Fibroblast of peridontal ligament (primary cell): ENCODE measurements around the gene MAGI1.
A peak's percentile ranks its signal among the peaks of the same experiment; 100 is the strongest.

Source experiments
- DNase-seq: peaks from one replicate; pipeline ENCODE4 v3.0.0-alpha.2; 2010; ENCODE audit errors: extremely low read depth

Gene MAGI1

DNA sequence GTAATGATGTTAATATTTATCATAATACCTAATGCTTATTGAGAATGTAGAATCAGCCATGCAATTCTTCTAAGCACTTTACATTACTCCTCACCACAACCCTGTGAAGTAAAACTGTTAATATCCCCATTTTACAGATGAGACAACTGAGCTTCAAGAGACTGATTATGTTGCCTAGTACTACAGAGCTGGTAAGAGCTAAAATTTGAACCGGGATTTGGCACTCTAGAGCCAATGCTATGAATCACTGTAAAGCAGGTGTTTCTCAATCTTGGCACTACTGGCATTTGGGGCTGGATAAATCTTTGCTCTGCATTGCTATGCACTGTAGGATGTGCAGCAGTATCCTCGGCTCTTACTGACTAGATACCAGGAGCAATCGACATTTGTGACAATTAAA is 367.7 kb downstream of the MAGI1 start:
- peak; percentile 27 for DNase-seq

GRCh38 chr3:65669163-65669875 is 369.4 kb downstream of the MAGI1 start:
- DNase-seq: peak; percentile 65

GRCh38 chr3:65667963-65668362 is 370.8 kb downstream of the MAGI1 start:
- DNase-seq: no peak

DNA sequence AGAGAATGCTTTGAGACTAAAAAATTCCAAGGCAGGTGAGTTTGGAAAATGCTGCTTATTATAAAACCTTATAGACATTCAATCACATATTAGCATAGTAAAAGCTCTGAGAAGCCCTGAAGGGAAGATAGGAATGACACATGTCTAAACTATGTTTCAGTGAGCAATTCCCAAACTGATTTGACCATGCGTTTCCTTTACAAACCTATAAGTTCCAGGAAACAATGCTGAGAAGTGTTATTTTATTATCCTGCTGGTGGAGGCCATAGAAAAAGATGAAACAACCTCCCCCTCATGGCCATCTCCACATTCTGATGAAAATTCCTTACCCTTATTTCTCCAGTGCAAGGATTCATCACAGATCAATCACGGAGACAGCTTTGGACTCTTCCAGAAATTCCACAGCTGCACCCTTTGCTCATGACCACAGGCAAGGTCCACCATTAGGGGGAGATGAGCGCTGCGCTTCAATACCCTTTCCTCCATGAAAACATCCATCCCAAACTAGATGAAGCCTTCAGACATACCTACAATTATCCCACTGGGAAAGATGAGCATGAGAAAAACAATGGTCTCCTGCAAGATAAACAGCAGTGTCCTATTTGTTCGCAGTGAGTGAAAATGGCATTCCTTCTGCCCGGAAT is 372.1 kb downstream of the MAGI1 start:
- no peak for DNase-seq

- no peak for DNase-seq
Observed at GRCh38 chr3:65665915-65666314, 372.8 kb downstream of the MAGI1 start.

DNA sequence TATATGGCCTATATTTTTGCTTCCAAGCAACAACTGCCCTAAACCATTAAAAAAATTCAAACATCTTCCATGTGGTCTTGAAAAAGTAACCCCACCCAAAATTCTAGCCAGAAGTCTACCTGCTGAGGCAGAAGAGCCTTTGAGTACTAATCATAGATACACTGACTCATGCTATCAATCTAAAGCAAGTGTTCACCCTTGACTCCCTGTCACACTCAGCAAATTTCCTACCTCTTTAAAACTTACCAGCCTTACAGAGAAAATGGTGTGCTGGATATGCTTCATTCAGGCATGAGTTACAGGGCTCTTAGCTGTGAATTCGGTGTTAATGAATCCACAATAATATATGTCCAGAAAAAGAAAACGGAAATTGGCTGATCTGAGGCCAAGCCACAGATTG is 373.8 kb downstream of the MAGI1 start:
- no peak for DNase-seq

DNA sequence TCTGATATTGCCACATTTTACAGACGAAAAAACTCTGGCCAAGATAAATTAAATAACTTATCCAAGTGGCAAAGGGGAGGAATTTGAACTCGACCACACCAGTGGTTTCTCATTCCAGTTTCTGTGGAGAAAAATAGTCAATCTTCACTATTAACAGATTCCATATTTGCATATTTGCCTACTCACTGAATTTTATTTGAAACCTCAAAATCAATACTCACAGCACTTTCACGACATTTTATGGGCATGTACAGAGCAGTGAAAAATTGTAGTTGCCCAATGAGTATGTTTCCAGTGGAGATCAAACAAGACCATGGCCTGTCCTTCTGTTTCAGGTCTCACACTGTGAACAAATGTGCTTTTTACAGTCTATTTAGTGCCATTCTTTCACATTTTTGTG is 374.3 kb downstream of the MAGI1 start:
- no peak for DNase-seq

DNA sequence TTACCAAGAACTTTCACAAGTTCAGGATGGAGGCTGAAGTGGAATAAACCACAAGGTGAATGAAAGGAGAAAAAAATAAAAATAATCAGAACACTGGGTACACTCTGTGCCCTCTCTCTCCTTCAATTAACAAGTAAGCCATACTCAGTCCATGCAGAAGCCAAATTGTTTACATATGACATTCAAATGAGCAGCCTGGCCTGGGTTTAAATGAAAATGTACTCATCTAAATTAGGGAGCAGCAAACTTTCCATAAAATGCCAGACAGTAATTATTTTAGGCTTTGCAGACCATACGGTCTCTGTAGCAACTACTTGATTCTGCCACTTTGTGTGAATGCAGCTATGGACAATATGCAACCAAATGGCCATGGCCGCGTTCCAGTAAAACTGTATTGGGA is 376.6 kb downstream of the MAGI1 start:
- DNase-seq: no peak

DNA sequence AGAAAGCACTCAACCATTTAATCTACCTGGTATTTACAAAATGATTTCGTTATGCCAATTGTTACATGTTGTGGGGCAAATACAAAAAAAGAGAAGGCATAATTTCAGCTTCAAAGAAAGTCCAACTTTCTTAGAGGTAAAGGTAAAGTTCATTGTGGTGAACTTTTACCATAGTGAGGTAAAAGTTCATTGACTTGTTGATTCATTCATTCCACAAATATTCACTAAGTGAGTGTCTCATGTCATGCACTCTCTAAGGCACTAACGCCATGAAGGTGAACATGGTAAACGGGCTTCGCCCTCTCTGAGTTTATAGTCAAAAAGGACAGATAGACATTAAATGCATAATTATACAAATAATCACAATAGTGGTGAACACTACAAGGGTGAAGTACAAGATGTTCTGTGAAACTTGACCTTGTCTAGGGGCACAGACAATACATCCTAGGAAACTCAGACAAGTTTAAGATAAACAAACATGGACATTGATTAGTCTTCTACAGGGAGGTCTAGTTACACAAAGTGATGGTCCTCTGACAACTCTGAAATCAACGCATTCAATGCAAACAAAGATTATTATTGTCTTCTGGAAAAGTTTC is 378.6 kb downstream of the MAGI1 start:
- no peak for DNase-seq

DNA sequence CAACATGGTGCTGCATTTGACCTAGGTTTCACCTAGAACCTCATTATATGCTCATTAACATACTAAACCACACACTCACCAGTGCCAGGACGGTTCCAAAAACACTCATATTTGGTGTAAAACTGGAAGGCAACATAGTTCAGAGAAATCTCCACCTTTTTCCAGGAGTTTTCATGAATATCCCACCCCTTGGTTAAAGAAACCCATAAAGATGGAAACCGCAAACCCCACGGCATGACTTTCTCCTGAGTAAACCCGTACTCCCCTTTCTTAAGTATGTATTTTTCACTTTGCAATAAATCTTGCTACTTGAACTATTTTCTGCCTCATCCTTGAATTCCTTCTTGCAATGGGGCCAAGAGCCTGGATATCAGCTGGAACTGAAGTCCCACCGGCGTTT is 379.3 kb downstream of the MAGI1 start:
- DNase-seq: no peak

- DNase-seq: no peak
Observed at GRCh38 chr3:65658401-65658800, 380.3 kb downstream of the MAGI1 start.

- no peak for DNase-seq
Observed at GRCh38 chr3:65655061-65655460, 383.7 kb downstream of the MAGI1 start.

DNA sequence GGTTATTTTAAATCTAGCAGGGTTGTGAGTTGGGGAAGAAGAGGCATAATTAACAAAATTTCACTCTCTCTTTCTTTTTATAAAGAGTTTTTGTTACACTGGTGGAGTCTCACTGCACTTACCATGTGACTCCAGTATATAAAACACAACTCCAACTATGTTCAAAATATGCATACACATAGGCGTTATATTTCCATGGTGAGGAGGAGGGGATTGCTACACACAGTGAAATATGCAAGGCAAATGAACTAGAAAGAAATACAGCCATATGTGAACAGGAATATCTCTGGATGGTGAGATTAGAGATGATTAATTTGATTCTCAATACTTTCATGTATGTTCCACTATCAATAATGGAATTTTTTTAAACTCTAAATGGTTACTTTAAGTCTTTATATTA is 385.0 kb downstream of the MAGI1 start:
- no peak for DNase-seq

- DNase-seq: no peak
Observed at GRCh38 chr3:65650247-65650646, 388.5 kb downstream of the MAGI1 start.

- DNase-seq: no peak
Observed at GRCh38 chr3:65647369-65647768, 391.3 kb downstream of the MAGI1 start.

DNA sequence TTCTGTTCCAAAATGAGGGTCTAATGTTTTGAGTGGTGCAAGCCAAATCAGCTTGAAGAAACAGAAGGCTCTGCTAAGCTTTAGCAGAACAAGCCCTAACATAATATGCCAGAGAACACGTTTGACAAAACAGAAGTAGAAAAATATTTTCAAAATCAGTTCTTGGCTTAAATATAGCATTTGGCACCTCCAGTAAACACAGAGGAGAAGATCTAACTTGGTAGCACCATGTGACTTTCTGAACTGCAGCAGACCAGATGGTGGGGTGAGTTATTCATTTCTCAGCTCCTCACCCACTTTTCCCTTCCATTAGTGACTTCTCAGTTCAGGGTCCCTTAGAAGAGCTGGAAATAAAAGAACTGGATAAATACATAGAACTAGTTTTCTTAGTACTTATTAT is 395.8 kb downstream of the MAGI1 start:
- DNase-seq: no peak

GRCh38 chr3:65641777-65642176 is 396.9 kb downstream of the MAGI1 start:
- no peak for DNase-seq

GRCh38 chr3:65641045-65641444 is 397.7 kb downstream of the MAGI1 start:
- no peak for DNase-seq

DNA sequence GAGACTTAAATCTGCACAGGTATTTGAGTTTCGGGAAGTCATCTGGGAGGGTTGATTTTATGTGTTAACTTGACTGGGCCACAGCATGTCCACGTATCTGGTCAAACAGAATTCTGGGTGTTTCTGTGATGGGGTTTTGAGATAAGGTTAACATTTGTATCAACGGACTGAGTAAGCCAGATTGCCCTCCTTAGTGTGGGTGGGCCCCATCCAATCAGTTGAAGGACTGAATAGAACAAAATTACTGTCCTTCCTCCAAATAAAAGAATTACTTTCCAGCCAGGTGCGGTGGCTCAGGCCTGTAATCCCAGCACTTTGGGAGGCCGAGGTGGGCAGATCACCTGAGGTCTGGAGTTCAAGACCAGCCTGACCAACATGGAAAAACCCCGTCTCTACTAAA is 399.3 kb downstream of the MAGI1 start:
- DNase-seq: no peak

DNA sequence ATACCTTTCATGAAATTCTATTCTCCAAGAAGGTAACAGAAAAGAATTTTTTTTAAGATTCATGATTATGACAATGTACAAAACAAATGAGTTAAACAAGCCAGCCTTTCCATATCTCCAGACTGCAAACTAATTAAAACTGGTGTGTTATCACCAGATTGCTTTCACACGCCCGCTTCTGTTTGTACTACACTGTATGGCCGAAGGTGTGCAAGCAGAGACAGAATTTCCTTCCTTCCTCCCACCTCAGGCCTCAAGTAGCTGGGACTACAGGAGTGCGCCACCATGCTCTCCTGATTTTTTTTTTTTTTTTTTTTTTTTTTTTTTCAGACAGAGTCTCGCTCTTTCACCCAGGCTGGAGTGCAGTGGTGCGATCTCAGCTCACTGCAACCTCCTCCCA is 400.4 kb downstream of the MAGI1 start:
- DNase-seq: no peak

DNA sequence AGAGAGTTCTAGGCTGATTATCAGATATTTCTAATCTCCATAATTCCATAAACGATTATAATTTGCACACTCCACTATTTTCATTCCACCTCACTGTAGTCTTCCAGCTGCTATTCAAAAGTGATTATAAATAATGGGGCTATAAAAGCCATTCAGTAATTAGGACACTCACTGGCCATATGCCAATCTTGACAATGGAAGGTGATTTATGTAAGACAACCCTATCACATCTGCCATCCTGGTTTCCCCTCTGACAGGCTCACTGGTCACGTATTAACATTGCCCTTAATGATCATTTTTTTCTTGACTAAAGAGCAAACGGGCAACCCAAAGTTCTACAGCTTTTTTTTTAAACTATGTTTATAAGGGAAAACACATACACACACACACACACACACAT is 402.4 kb downstream of the MAGI1 start:
- no peak for DNase-seq

DNA sequence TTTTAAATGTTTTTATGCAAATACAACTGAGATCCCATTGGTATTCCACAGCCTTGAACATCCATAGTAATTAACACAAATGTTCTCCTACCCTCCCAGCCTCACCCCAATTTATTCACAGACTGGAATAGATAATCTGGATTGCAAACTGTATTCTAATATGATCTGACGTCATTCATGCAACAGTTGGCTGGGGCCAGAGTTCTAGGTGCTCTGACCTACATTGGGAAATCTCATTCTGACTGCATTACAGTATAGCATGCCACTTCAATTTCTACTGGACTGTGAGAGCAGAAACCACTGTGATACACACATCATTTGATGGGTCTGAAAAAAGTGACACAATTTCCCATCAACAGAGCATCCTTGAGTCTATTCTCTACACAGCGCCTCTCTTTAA is 403.1 kb downstream of the MAGI1 start:
- DNase-seq: no peak

DNA sequence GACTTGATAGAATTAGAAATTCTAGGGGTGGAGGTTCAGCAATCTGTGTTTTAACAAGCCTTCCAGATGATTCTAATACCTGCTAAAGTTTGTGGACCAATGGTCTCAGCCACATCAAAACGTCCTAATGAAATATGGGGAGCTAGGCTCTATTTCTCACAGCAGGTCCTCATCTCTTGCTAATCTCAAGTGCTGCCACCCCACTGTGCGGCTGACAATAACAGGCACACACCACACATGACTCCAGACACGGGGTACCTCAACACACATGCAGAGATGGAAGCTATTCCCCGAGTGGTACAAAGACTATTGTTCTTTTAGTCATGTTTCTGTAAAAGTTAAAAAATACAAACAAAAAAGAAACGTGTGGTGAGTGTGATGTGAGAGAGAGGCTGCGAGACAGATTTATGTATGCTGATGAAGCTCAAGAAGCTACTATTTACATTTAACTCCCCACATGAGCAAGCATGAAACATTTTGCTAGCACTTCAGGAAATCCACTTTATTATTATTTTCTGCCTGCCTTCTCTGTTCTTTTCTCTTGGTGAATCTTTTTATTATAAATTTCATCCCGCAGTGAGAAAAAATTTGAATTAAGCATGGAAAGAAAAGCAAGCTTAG is 405.6 kb downstream of the MAGI1 start:
- DNase-seq: no peak
